HUES48 (cell line): ENCODE results near the gene KIF6.

Experiments
- H3K27ac ChIP-seq: one replicate; pipeline ENCODE4 v1.7.0; 2013; ENCODE audit warnings: low read depth, low read length, inconsistent platforms
- H3K27me3 ChIP-seq: 2 replicates; pipeline ENCODE4 v1.6.1; 2013; ENCODE audit warnings: mild to moderate bottlenecking, low read length; ENCODE audit not compliant: control insufficient read depth, insufficient read depth
- H3K36me3 ChIP-seq: 2 replicates; pipeline ENCODE4 v1.6.1; 2013; ENCODE audit warnings: low read length; ENCODE audit not compliant: control insufficient read depth, insufficient read depth
- H3K4me1 ChIP-seq: 2 replicates; pipeline ENCODE4 v1.6.1; 2013; ENCODE audit warnings: mild to moderate bottlenecking, low read length; ENCODE audit not compliant: control insufficient read depth, insufficient read depth
- H3K4me3 ChIP-seq: 2 replicates; pipeline ENCODE4 v1.5.1; 2013; ENCODE audit warnings: mild to moderate bottlenecking, low read depth, low read length
- H3K9ac ChIP-seq: 2 replicates; pipeline ENCODE4 v1.6.1; 2013; ENCODE audit warnings: mild to moderate bottlenecking, low read depth, low read length, moderate library complexity
- H3K9me3 ChIP-seq: 2 replicates; pipeline ENCODE4 v1.6.1; 2013; ENCODE audit warnings: low read length; ENCODE audit not compliant: control insufficient read depth, insufficient read depth

KIF6 gene

DNA sequence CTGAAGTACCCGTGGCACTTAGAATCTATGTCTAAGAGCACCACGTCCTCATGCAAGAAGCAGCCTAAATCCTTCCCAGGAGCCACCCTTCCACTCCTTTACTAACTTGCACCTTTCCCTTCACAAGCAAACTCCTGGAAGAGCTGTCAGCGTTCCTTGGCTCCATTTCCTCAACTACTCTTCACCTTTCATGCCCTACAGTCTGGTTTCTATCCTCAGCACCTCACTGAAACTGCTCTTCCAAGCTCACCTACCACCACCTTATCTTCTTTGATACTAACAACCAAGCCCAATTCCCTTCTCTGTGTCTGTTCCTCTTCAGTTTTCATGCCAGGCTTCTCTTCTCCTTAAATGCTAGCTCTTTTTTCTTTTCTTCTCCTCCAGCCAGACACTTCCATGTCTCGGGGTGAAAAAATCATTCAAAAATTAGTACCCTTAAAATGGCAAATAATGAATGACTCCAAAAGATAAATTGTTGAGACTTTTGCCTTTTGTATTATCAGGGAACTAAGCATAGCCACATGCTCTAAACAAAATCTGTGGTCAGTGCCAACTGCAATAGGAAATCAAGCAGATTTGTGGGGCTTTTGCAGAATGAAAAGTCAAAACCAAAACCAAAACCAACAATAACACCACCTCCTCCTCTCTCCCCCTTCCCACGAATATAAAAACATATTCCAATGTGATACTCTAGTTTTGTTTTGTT is 253.1 kb downstream of the KIF6 start:
- Histone ChIP-seq H3K27ac (no peak overlapping the region), H3K9ac (no peak overlapping the region)

DNA sequence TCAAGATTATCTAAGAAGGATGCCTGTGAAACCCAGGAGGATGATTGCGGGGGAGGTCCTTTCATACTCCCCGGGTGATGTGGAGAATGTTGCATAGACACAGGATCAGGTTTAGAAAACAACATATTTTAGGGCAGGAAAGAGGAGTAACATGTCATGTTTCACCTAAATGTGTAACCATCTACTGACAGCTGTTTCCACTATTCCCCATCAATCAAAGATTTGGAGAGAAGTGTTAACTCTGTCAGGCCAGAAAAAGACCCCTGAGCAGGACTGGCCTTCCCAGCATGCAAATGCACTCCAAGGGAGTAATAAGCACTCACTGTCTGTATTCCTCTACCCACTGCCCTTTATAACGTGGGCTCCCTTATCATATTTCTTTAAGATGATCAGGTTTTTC is 254.7 kb downstream of the KIF6 start:
- Histone ChIP-seq H3K4me3 (no peak overlapping the region), H3K27me3 (no peaks in the 10 kb centered on the region), H3K27ac (no peak overlapping the region), H3K36me3 (no peaks in the 10 kb centered on the region), H3K9me3 (no peaks in the 10 kb centered on the region), H3K4me1 (no peaks in the 10 kb centered on the region), H3K9ac (no peak overlapping the region)

More for the DNA sequence above, 253.1 kb downstream of the KIF6 start:
- H3K4me1 ChIP-seq = no peaks in the 10 kb centered on the region
- H3K27me3 ChIP-seq = no peaks in the 10 kb centered on the region
- H3K36me3 ChIP-seq = no peaks in the 10 kb centered on the region
- H3K4me3 ChIP-seq = no peak overlapping the region
- H3K9me3 ChIP-seq = no peaks in the 10 kb centered on the region

DNA sequence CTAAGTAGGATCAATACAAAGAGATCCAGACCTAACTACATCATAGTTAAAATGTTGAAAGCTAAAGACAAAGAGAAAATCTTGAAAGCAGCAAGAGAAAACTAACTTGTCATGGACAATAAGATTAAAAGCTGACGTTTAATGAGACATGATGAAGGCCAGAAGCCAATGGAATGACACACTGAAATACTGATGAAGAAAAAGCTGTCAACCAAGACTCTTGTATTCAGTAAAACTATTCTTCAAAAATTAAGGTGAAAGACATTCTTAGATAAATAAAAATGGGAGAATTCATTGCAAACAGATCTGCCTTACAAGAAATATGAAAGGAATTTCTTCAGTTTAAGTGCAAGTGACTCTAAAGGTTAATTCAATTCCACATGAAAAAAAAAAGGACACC is 256.8 kb downstream of the KIF6 start:
- no peaks in the 10 kb centered on the region for H3K36me3 ChIP-seq
- H3K27ac ChIP-seq = no peak overlapping the region
- H3K27me3 ChIP-seq = no peaks in the 10 kb centered on the region
- no peaks in the 10 kb centered on the region for H3K4me1 ChIP-seq
- no peak overlapping the region for H3K4me3 ChIP-seq
- H3K9me3 ChIP-seq = no peaks in the 10 kb centered on the region
- H3K9ac ChIP-seq = no peak overlapping the region

DNA sequence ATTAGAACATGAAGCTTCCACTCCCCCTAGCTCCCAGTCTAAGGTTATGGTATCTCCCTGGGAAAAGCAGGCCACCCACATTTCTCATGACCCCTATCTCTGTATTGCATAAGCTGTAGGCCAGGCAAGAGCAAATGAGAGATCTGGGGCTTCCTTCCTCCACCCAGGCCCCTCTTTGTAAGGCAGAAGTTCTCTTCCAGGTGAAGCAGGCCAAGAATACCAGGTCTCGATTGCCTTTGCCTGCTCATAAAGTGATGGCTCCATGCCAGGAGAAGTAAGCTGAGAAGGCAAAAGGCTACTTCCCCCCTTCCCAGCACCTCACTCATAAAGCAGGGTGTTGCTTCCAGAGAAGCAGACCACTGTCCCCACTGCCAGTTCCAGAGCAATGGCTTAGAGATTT is 258.6 kb downstream of the KIF6 start:
- H3K27ac ChIP-seq = no peak overlapping the region
- H3K9ac ChIP-seq = no peak overlapping the region
- H3K4me3 ChIP-seq = no peak overlapping the region

DNA sequence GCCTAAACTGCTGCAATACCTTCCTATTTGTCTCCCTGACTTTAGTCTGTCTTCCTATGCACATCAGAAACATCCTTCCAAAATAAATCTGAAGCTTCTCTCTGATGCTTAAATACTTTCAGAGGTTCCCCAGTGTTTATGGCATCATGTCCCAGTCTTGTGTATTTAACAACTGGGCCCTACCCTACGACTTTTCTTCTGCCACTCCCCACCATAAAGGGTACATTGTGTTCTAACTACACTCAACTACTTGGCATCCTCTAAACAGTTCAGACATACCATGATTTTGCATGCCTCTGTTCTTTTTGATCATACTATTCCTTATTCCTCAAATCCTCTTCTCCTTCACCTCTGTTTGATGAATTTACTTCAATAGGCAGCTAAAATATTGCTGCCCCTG is 259.7 kb downstream of the KIF6 start:
- no peak overlapping the region for H3K4me3 ChIP-seq
- no peak overlapping the region for H3K27ac ChIP-seq
- H3K36me3 ChIP-seq = no peaks in the 10 kb centered on the region
- no peaks in the 10 kb centered on the region for H3K9me3 ChIP-seq
- no peak overlapping the region for H3K9ac ChIP-seq
- H3K27me3 ChIP-seq = no peaks in the 10 kb centered on the region
- no peaks in the 10 kb centered on the region for H3K4me1 ChIP-seq

More for the DNA sequence above, 258.6 kb downstream of the KIF6 start:
- no peaks in the 10 kb centered on the region for H3K27me3 ChIP-seq
- no peaks in the 10 kb centered on the region for H3K9me3 ChIP-seq
- H3K36me3 ChIP-seq = no peaks in the 10 kb centered on the region
- no peaks in the 10 kb centered on the region for H3K4me1 ChIP-seq

DNA sequence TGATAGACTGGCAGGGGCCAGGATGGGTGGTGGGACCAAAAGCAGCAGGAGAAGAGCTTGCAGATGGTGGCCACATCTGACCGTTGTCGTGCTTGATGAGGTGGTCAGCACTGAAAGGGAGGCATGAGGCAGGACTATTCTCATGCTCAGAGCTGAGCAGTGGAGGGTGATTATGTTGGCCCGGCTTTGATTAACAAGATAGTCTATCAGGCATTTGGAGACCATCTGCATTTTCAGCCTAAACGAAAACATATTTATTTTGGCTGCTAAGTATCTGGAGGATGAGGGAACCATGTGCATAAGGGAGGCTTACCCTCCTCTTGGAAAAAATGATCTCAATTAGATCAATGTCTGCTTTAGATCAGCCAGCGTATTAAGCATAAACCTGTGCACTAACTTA is 261.1 kb downstream of the KIF6 start:
- Histone ChIP-seq H3K36me3 (no peaks in the 10 kb centered on the region), H3K4me1 (no peaks in the 10 kb centered on the region), H3K9me3 (no peaks in the 10 kb centered on the region), H3K4me3 (no peak overlapping the region), H3K9ac (no peak overlapping the region), H3K27ac (no peak overlapping the region), H3K27me3 (no peaks in the 10 kb centered on the region)

DNA sequence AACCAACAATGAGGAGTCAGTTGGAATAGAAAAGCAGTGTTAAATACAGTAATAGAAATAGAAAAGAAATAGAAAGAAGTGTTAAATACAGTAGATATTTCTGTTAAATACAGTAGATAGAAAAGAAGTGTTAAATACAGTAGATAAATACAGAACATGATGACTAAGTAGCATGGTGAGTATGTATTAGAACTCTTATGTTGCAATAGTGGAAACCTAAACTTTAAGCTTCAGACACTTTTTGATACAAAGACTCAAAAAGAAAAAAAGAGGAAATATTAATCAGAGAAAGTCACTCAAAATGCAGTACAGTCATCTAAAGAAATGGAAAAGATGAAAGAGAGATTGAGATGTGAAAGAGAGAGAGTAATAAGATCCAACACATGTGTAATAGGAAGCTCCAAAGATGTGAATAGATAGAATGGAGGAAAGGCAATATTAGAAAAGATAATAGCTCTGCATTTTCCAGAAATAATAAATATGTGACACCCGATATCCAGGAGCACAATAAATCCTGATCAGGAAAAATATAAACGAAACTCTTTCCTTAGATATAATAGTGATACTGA is 271.2 kb downstream of the KIF6 start:
- no peak overlapping the region; the same call in 1 of the 2 replicates for H3K4me3 ChIP-seq
- H3K27me3 ChIP-seq = no peaks in the 10 kb centered on the region
- H3K4me1 ChIP-seq = no peaks in the 10 kb centered on the region
- no peaks in the 10 kb centered on the region for H3K36me3 ChIP-seq
- H3K27ac ChIP-seq = no peak overlapping the region
- peaks cover 7% of the 10 kb centered on the region for H3K9me3 ChIP-seq
- H3K9ac ChIP-seq = no peak overlapping the region

DNA sequence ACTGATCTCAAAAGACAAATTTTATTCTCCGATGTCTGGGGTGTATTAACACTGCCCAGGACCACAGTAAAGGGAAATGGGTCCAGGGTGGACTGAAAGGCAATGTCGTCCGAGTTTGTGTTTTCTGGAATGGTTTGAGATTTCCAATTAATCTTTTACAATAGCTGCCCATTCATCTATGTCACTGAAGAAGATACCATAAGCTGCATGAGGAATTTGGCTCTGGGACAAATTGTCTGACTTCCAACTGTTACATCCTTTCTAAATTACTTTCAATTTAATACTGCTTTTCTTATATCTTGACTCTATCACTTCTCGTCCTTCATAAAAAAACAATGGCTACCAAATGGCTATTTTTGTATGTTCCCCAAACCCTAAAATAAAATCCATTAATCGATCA is 272.0 kb downstream of the KIF6 start:
- H3K36me3 ChIP-seq = no peaks in the 10 kb centered on the region
- H3K4me3 ChIP-seq = no peak overlapping the region
- H3K9me3 ChIP-seq = peaks cover 7% of the 10 kb centered on the region
- H3K27ac ChIP-seq = no peak overlapping the region
- H3K9ac ChIP-seq = no peak overlapping the region
- H3K4me1 ChIP-seq = no peaks in the 10 kb centered on the region
- H3K27me3 ChIP-seq = no peaks in the 10 kb centered on the region

DNA sequence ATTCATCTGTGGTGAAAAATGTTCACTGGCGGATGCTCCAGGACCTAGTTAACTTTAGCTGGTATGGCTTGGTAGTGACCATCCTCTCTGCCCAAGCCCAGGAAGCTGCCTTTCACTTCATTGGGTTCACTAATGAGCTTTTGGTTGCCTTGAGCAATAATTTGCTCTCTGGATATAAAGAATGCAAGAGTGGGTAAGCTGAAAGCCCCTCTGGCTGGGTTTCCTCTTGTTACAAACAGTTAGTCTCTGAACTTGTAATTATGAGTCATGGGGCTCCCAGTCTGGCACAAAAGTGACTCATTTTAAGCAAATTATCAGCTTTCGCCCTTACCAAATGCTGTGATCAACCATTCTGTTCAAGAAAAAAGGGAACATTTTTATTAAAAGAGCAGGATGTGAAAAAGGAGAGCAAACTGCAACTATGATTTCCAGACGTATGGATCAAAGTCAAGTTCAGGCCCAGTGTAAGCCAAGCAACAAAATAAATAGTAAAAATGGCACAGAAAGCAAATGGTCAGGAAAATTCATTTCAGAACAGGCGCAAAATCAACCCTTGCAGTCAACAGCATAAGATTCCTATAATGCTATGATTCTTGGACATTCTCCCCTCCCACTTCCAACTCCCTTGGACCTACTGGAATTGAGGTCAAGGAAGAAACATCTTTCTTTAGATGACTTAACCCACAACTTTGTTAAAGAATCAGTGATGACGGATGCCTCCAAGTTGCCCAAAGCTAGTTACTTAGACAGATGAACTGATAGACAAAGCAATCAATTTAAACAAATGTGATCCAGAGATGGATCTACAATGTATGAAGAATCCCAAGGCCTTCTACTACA is 272.7 kb downstream of the KIF6 start:
- Histone ChIP-seq H3K9me3 (peaks cover 7% of the 10 kb centered on the region), H3K4me3 (no peak overlapping the region), H3K36me3 (no peaks in the 10 kb centered on the region), H3K27me3 (no peaks in the 10 kb centered on the region), H3K9ac (no peak overlapping the region), H3K4me1 (no peaks in the 10 kb centered on the region), H3K27ac (no peak overlapping the region)

DNA sequence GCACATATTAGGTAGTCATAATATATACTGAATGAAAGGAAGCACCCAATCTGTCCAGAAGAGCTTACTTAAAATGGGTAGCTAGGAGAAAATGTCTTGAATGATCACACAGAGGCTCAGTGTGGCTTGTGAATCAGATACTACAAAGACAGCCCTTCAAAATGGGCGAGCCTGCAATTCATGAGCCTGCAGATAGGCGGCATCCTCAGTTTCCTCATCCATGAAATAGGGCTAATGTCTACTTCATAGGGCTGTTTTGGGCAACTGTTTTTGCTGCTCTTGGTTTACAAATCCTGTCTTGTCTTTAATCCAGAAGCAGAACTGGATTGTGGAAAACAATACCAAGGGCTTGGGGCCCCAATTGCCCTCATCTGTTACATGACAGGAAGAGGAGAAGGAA is 273.4 kb downstream of the KIF6 start:
- Histone ChIP-seq H3K4me1 (no peaks in the 10 kb centered on the region), H3K9me3 (peaks cover 7% of the 10 kb centered on the region), H3K36me3 (no peaks in the 10 kb centered on the region), H3K9ac (no peak overlapping the region), H3K27ac (no peak overlapping the region), H3K4me3 (no peak overlapping the region), H3K27me3 (no peaks in the 10 kb centered on the region)

DNA sequence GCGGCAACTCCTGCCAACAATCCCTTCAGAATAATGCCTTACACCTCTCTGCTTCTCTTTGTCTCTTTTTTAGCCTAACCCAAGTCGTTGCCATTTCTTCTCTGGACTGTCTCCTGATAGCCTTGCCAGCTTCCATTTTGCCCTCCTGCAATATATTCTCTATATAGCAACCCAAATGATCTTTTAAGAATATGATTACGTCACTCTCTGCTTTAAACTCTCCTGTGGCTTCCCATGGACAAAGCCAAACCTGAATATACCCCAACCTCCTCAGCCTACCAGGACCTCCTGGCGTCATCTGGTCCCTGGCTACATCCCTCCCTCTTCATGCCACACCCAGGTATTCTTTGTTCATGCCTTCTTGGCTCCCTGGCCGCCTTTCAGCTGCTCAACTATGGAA is 276.2 kb downstream of the KIF6 start:
- Histone ChIP-seq H3K9me3 (peaks cover 4% of the 10 kb centered on the region), H3K4me1 (no peaks in the 10 kb centered on the region), H3K9ac (no peak overlapping the region), H3K36me3 (no peaks in the 10 kb centered on the region), H3K4me3 (no peak overlapping the region), H3K27ac (no peak overlapping the region), H3K27me3 (no peaks in the 10 kb centered on the region)
